Natural killer cell (primary cell): Measurements from ENCODE around the gene ZNF681. TPM values are rescaled to one million over a fixed set of nuclear protein-coding genes. Genes with fewer than 3 reads are reported as not detected.

Experiments
- ATAC-seq, 3 donors: fragments of 150-1000 bp in 2 of 3; fragments of 200-7000 bp in 1 of 3; cut with Tn5 transposase; 1 replicate in 1 of 3; 2 replicates in 2 of 3; pipeline ENCODE4 v1.10.0; 2021; ENCODE audit warnings: mild to moderate bottlenecking in 2 of 3, moderate library complexity in 2 of 3
- DNase-seq, 2 donors: peaks; one replicate each; pipeline versions ENCODE4 v3.0.0 to v3.0.0-alpha.2; 2013 to 2021; ENCODE audit warnings: mixed read lengths in 1 of 2
- H3K27ac ChIP-seq: one replicate; pipeline ENCODE4 v1.5.1; 2013; ENCODE audit warnings: mild to moderate bottlenecking, low read length
- H3K27me3 ChIP-seq: one replicate; pipeline ENCODE4 v1.6.1; 2013; ENCODE audit warnings: low read length; ENCODE audit not compliant: control insufficient read depth, insufficient read depth
- H3K36me3 ChIP-seq: one replicate; pipeline ENCODE4 v1.6.1; 2013; ENCODE audit warnings: low read length; ENCODE audit not compliant: control insufficient read depth, insufficient read depth
- H3K4me1 ChIP-seq: one replicate; pipeline ENCODE4 v1.6.1; 2013; ENCODE audit warnings: low read length; ENCODE audit not compliant: control insufficient read depth, insufficient read depth
- H3K4me3 ChIP-seq: one replicate; pipeline ENCODE4 v1.5.1; 2013; ENCODE audit warnings: low read length
- H3K9me3 ChIP-seq: one replicate; pipeline ENCODE4 v1.6.1; 2013; ENCODE audit warnings: low read length; ENCODE audit not compliant: control insufficient read depth, insufficient read depth
- H3K27ac Mint-ChIP-seq, 2 donors: one replicate each; pipeline ENCODE4 v1.8.0; 2022; ENCODE audit warnings: mild to moderate bottlenecking in 2 of 2, mixed read lengths in 2 of 2, moderate library complexity in 1 of 2
- H3K27me3 Mint-ChIP-seq, 2 donors: one replicate each; pipeline ENCODE4 v1.8.0; 2022; ENCODE audit warnings: low read depth in 2 of 2, mixed read lengths in 2 of 2
- H3K36me3 Mint-ChIP-seq: one replicate; pipeline ENCODE4 v1.8.0; 2022; ENCODE audit warnings: mixed read lengths
- H3K4me1 Mint-ChIP-seq, 2 donors: one replicate each; pipeline ENCODE4 v1.8.0; 2022; ENCODE audit warnings: mixed read lengths in 2 of 2
- H3K4me3 Mint-ChIP-seq: one replicate; pipeline ENCODE4 v1.8.0; 2022; ENCODE audit warnings: mild to moderate bottlenecking, moderate library complexity, mixed read lengths
- H3K9me3 Mint-ChIP-seq, 2 donors: one replicate each; pipeline ENCODE4 v1.8.0; 2022; ENCODE audit warnings: mixed read lengths in 2 of 2
- CTCF ChIP-seq: fragments of 200-600 bp; IDR thresholded peaks from one replicate; pipeline ENCODE4 v1.8.0; 2022; ENCODE audit warnings: antibody characterized with exemption
- WGBS: methylation state at CpG from one replicate; pipeline ENCODE4 v1.1.7; 2013; ENCODE audit warnings: missing lambda C conversion rate; ENCODE audit not compliant: insufficient coverage; 5-methylcytosine and 5-hydroxymethylcytosine counted together
- intact Hi-C: fragments of 100-400 bp; cut with micrococcal nuclease; formaldehyde crosslinking; loops from one replicate; pipeline ENCODE4 v1.14.2; 2022
- total RNA-seq, 4 donors: library from RNA; stranded (reverse); fragments of 120-200 nt in 1 of 4; gene quantifications; one replicate each; pipeline versions ENCODE4 v1.2.3 to v1.2.4, GENCODE V29; 2013 to 2022

ZNF681 gene
- total RNA-seq, 3 donors from 2014 or later (not counting 1 experiment from before 2014, with no cell fraction given), result 1.2 to 2.3 (median 1.9) TPM

- Mint-ChIP-seq H3K9me3 (no peaks in the 10 kb centered on the region), H3K27me3 (no peaks in the 10 kb centered on the region), H3K4me1 (peaks cover 0 to 7% of the 10 kb centered on the region in 2 donors), H3K27ac (no peak overlapping the region), H3K36me3 (no peaks in the 10 kb centered on the region), H3K4me3 (no peak overlapping the region)
- ATAC-seq (no peak), DNase-seq (no peak)
- no peak overlapping the region for H3K27ac ChIP-seq
- no peak for TF ChIP-seq CTCF
- H3K4me1 ChIP-seq, result no peaks in the 10 kb centered on the region
- intact Hi-C loops, result no loop called here
- no peaks in the 10 kb centered on the region for H3K27me3 ChIP-seq
- WGBS, result 95% methylated on average over 3 of the region's 3 CpGs
- no peaks in the 10 kb centered on the region for H3K36me3 ChIP-seq
- no peaks in the 10 kb centered on the region for H3K9me3 ChIP-seq
- no peak overlapping the region for H3K4me3 ChIP-seq
These were observed 27.3 kb upstream of the ZNF681 start for GRCh38 chr19:23785982-23786381.

- no peaks in the 10 kb centered on the region for H3K27me3 ChIP-seq
- H3K4me1 Mint-ChIP-seq, result peaks cover 0 to 7% of the 10 kb centered on the region in 2 donors
- peaks cover 9% of the 10 kb centered on the region for H3K36me3 Mint-ChIP-seq
- no peak overlapping the region for H3K27ac Mint-ChIP-seq
- TF ChIP-seq CTCF, result no peak
- 41% methylated on average over 2 of the region's 2 CpGs for WGBS
- H3K4me3 ChIP-seq, result no peak overlapping the region
- H3K4me3 Mint-ChIP-seq, result no peak overlapping the region
- H3K27me3 Mint-ChIP-seq, result no peaks in the 10 kb centered on the region
- intact Hi-C loops, result no loop called here
- no peak for DNase-seq
- H3K9me3 Mint-ChIP-seq, result no peaks in the 10 kb centered on the region
- no peaks in the 10 kb centered on the region for H3K4me1 ChIP-seq
- no peaks in the 10 kb centered on the region for H3K9me3 ChIP-seq
- no peaks in the 10 kb centered on the region for H3K36me3 ChIP-seq
- no peak for ATAC-seq
- H3K27ac ChIP-seq, result no peak overlapping the region
These were observed 25.6 kb upstream of the ZNF681 start for GRCh38 chr19:23784274-23784673.

DNA sequence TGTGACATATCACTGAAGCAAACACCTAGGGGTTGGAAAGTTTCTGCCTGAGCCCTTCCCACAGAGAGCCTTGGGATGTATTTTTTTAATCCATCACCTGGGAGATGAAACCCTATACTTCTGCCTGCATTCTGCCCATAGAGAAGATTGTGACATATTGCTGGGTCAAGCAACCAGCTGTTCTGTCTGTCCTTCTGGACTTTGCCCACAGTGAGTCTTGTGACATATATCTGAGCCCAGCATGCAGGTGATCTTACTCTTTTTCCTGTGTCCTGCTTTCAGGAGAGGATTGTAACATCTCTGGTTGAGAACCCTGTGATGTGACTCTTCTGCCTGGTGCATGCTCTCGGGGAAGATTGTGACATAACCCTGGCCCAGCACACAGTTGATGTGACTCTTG is 24.9 kb upstream of the ZNF681 start:
- no peak for DNase-seq
- Mint-ChIP-seq H3K4me3 (no peak overlapping the region), H3K9me3 (no peaks in the 10 kb centered on the region), H3K36me3 (peaks cover 10% of the 10 kb centered on the region), H3K27me3 (no peaks in the 10 kb centered on the region), H3K27ac (no peak overlapping the region), H3K4me1 (peaks cover 0 to 7% of the 10 kb centered on the region in 2 donors)
- Histone ChIP-seq H3K27me3 (no peaks in the 10 kb centered on the region), H3K4me1 (no peaks in the 10 kb centered on the region), H3K9me3 (no peaks in the 10 kb centered on the region), H3K4me3 (no peak overlapping the region), H3K27ac (no peak overlapping the region), H3K36me3 (no peaks in the 10 kb centered on the region)
- intact Hi-C loops, result no loop called here
- ATAC-seq, result no peak
- no peak for TF ChIP-seq CTCF
- 0% methylated on average over 1 of the region's 1 CpG for WGBS

DNA sequence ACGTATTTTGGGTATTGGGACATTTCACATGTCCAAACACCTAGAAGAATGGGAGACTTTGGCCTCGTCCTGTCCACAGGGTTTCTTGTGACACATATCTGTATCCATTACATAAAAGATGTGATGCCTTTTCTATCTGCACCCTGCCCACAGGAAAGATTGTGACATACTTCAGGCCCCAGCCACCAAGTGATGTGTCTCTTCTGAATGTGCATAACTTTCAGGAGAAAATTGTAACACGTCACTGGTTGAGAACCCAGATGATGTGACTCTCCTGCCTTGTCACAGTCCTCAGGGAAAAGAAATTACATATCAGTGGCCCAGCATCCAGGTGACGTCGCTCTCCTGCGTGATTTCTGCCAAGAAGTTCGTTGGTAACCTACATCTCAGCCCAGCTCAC is 21.0 kb upstream of the ZNF681 start:
- Histone ChIP-seq H3K4me3 (no peak overlapping the region), H3K27me3 (no peaks in the 10 kb centered on the region), H3K4me1 (no peaks in the 10 kb centered on the region), H3K36me3 (no peaks in the 10 kb centered on the region), H3K27ac (no peak overlapping the region), H3K9me3 (no peaks in the 10 kb centered on the region)
- WGBS, result 91% methylated on average over 7 of the region's 7 CpGs
- peaks cover 10% of the 10 kb centered on the region for H3K36me3 Mint-ChIP-seq
- DNase-seq, result no peak
- intact Hi-C loops, result no loop called here
- TF ChIP-seq CTCF, result no peak
- H3K27me3 Mint-ChIP-seq, result no peaks in the 10 kb centered on the region
- no peak overlapping the region for H3K4me3 Mint-ChIP-seq
- no peak overlapping the region for H3K27ac Mint-ChIP-seq
- H3K4me1 Mint-ChIP-seq, result peaks cover 21 to 23% of the 10 kb centered on the region in 2 donors
- ATAC-seq, result no peak
- no peaks in the 10 kb centered on the region for H3K9me3 Mint-ChIP-seq
